Prostate gland (tissue), 2 donors: ENCODE results near the gene MSRB2. TPM values are rescaled to one million over a fixed set of nuclear protein-coding genes. Genes with fewer than 3 reads are reported as not detected.
A peak's percentile ranks its signal among the peaks of the same experiment; 100 is the strongest.

Experiments
- DNase-seq: peaks from one replicate; pipeline ENCODE4 v3.0.0-alpha.2; 2019; ENCODE audit warnings: low spot score
- H3K27ac ChIP-seq, 2 donors: fragments of 200-600 bp; sonication (generic); 2 replicates each; pipeline ENCODE4 v1.5.1; 2017 to 2019
- H3K27me3 ChIP-seq: fragments of 200-600 bp; sonication (generic); replicated peaks from 2 replicates; pipeline ENCODE4 v1.5.1; 2019; ENCODE audit not compliant: insufficient read depth
- H3K36me3 ChIP-seq, 2 donors: fragments of 200-600 bp; sonication (generic); 1 replicate in 1 of 2; 2 replicates in 1 of 2; pipeline versions ENCODE4 v1.5.1 to v1.8.1; 2017 to 2019
- H3K4me1 ChIP-seq: fragments of 200-600 bp; sonication (generic); replicated peaks from 2 replicates; pipeline ENCODE4 v1.5.1; 2019
- H3K4me3 ChIP-seq, 2 donors: fragments of 200-600 bp; sonication (generic); 2 replicates each; pipeline ENCODE4 v1.5.1; 2017 to 2019
- H3K9me3 ChIP-seq: fragments of 200-600 bp; sonication (generic); 2 replicates; pipeline ENCODE4 v1.5.1; 2017
- CTCF ChIP-seq, 4 experiments: fragments of 200-600 bp in 2 of 4; fragments of 450-650 bp in 2 of 4; sonication (generic) in 2 of 4; IDR thresholded peaks; 1 replicate in 3 of 4; 2 replicates in 1 of 4; pipeline ENCODE4 v1.5.1; 2016 to 2019; ENCODE audit warnings: antibody characterized with exemption in 4 of 4, mild to moderate bottlenecking in 2 of 4, moderate library complexity in 2 of 4
- POLR2A ChIP-seq: fragments of 450-650 bp; IDR thresholded peaks from one replicate; pipeline ENCODE4 v1.6.1; 2016; ENCODE audit warnings: antibody characterized with exemption, mild to moderate bottlenecking
- POLR2AphosphoS5 ChIP-seq: sonication (generic); formaldehyde crosslinking; IDR thresholded peaks from one replicate; pipeline ENCODE4 v1.6.1; 2017; ENCODE audit warnings: antibody characterized with exemption
- WGBS: methylation state at CpG from one replicate; pipeline ENCODE4 v1.1.5; 2018; 5-methylcytosine and 5-hydroxymethylcytosine counted together
- intact Hi-C: fragments of 100-400 bp; cut with DNase I; formaldehyde crosslinking; loops from one replicate; pipeline ENCODE4 v1.14.2; 2022
- total RNA-seq, 2 donors: library from RNA; depleted of rRNA; stranded (reverse); fragments of >200 nt; gene quantifications; one replicate each; pipeline ENCODE4 v1.1.0, GENCODE V29; 2016

The MSRB2 gene
- total RNA-seq, 2 donors from 2014 or later, result 21.2 to 24.5 TPM

GRCh38 chr10:23079700-23080099 is 15.7 kb upstream of the MSRB2 start:
- intact Hi-C loops, result no loop called here
- 60% methylated on average over 4 of the region's 4 CpGs for WGBS

GRCh38 chr10:23080262-23080661 is 15.1 kb upstream of the MSRB2 start:
- no peak for DNase-seq
- no peaks in the 10 kb centered on the region for H3K27me3 ChIP-seq
- intact Hi-C loops, result no loop called here
- no peak overlapping the region for H3K4me3 ChIP-seq
- H3K9me3 ChIP-seq, result no peaks in the 10 kb centered on the region
- no peaks in the 10 kb centered on the region for H3K4me1 ChIP-seq
- H3K36me3 ChIP-seq, result no peaks in the 10 kb centered on the region
- no peak for TF ChIP-seq CTCF (IDR thresholded peaks at IDR 0.05)
- no peak for TF ChIP-seq POLR2A
- no peak for TF ChIP-seq POLR2AphosphoS5
- 44% methylated on average over 7 of the region's 7 CpGs for WGBS
- no peak overlapping the region for H3K27ac ChIP-seq

More at GRCh38 chr10:23079700-23080099, 15.7 kb upstream of the MSRB2 start:
- Histone ChIP-seq H3K27ac (no peak overlapping the region), H3K36me3 (no peaks in the 10 kb centered on the region), H3K4me3 (no peak overlapping the region), H3K4me1 (no peaks in the 10 kb centered on the region), H3K9me3 (no peaks in the 10 kb centered on the region), H3K27me3 (no peaks in the 10 kb centered on the region)
- no peak for DNase-seq
- TF ChIP-seq CTCF (IDR thresholded peaks at IDR 0.05), result no peak
- TF ChIP-seq POLR2A, result no peak
- no peak for TF ChIP-seq POLR2AphosphoS5

GRCh38 chr10:23081221-23081750 is 14.1 kb upstream of the MSRB2 start:
- no peaks in the 10 kb centered on the region for H3K36me3 ChIP-seq
- peak; percentile 22 for DNase-seq
- no peaks in the 10 kb centered on the region for H3K4me1 ChIP-seq
- no peaks in the 10 kb centered on the region for H3K27me3 ChIP-seq
- no peak overlapping the region for H3K27ac ChIP-seq
- intact Hi-C loops, result no loop called here
- 8% methylated on average over 7 of the region's 7 CpGs for WGBS
- no peak overlapping the region for H3K4me3 ChIP-seq
- TF ChIP-seq CTCF (IDR thresholded peaks at IDR 0.05) (no peak), POLR2AphosphoS5 (peak; percentile 24), POLR2A (no peak)
- no peaks in the 10 kb centered on the region for H3K9me3 ChIP-seq

GRCh38 chr10:23081891-23082290 is 13.5 kb upstream of the MSRB2 start:
- H3K27ac ChIP-seq, result no peak overlapping the region
- intact Hi-C loops, result no loop called here
- no peak overlapping the region for H3K4me3 ChIP-seq

More at GRCh38 chr10:23081891-23082290, 13.5 kb upstream of the MSRB2 start:
- Histone ChIP-seq H3K4me1 (no peaks in the 10 kb centered on the region), H3K36me3 (no peaks in the 10 kb centered on the region), H3K27me3 (no peaks in the 10 kb centered on the region), H3K9me3 (no peaks in the 10 kb centered on the region)
- 93% methylated on average over 4 of the region's 4 CpGs for WGBS
- TF ChIP-seq CTCF (IDR thresholded peaks at IDR 0.05) (peak in 1 of 4 experiments; percentile 12), POLR2A (no peak)
- no peak for DNase-seq
